Glutamatergic neuron (in vitro differentiated cells): ENCODE measurements around the gene THBS2. TPM values are rescaled to one million over a fixed set of nuclear protein-coding genes. Genes with fewer than 3 reads are reported as not detected.

ENCODE experiments used
- DNase-seq: peaks from one replicate; pipeline ENCODE4 v3.0.0; 2022
- H3K27ac Mint-ChIP-seq: one replicate; pipeline ENCODE4 v1.8.0; 2020; ENCODE audit warnings: mild to moderate bottlenecking, mixed read lengths, inconsistent platforms; ENCODE audit not compliant: unreplicated experiment
- H3K27me3 Mint-ChIP-seq: one replicate; pipeline ENCODE4 v1.8.0; 2020; ENCODE audit warnings: mild to moderate bottlenecking, moderate library complexity, mixed read lengths, inconsistent platforms; ENCODE audit not compliant: unreplicated experiment
- H3K36me3 Mint-ChIP-seq: one replicate; pipeline ENCODE4 v1.8.0; 2020; ENCODE audit warnings: mild to moderate bottlenecking, mixed read lengths, inconsistent platforms; ENCODE audit not compliant: unreplicated experiment
- H3K4me1 Mint-ChIP-seq: one replicate; pipeline ENCODE4 v1.8.0; 2020; ENCODE audit warnings: mild to moderate bottlenecking, low read depth, mixed read lengths, inconsistent platforms; ENCODE audit not compliant: unreplicated experiment
- H3K4me3 Mint-ChIP-seq: one replicate; pipeline ENCODE4 v1.8.0; 2020; ENCODE audit warnings: mild to moderate bottlenecking, mixed read lengths, inconsistent platforms; ENCODE audit not compliant: unreplicated experiment
- H3K9me3 Mint-ChIP-seq: one replicate; pipeline ENCODE4 v1.8.0; 2020; ENCODE audit warnings: mild to moderate bottlenecking, moderate library complexity, mixed read lengths, inconsistent platforms; ENCODE audit not compliant: unreplicated experiment
- CTCF ChIP-seq: fragments of 200-600 bp; sonication (generic); IDR thresholded peaks from one replicate; pipeline ENCODE4 v1.5.0; 2021; ENCODE audit not compliant: partially characterized antibody, unreplicated experiment
- total RNA-seq: library from RNA; stranded (reverse); fragmentation: NEBNext Ultra II Directional; extraction: Animal tissue kit (Norgen Biotek cat#: 25700); gene quantifications from one replicate; pipeline ENCODE4 v1.2.1, GENCODE V29; 2021; ENCODE audit not compliant: unreplicated experiment

The THBS2 gene
- total RNA-seq, 1 donor from 2014 or later = 3.1 TPM

GRCh38 chr6:169174516-169175359 is 78.9 kb downstream of the THBS2 start:
- Mint-ChIP-seq H3K4me1 (peaks cover 5% of the 10 kb centered on the region), H3K9me3 (peaks cover 2% of the 10 kb centered on the region), H3K36me3 (peaks cover 3% of the 10 kb centered on the region), H3K27ac (no peak overlapping the region), H3K27me3 (peaks cover 10% of the 10 kb centered on the region), H3K4me3 (no peak overlapping the region)
- no peak for DNase-seq
- TF ChIP-seq CTCF = no peak

- no peak for TF ChIP-seq CTCF
- Mint-ChIP-seq H3K4me3 (no peak overlapping the region), H3K27ac (no peak overlapping the region), H3K36me3 (peaks cover 3% of the 10 kb centered on the region), H3K27me3 (peaks cover 10% of the 10 kb centered on the region), H3K4me1 (peaks cover 5% of the 10 kb centered on the region), H3K9me3 (peaks cover 2% of the 10 kb centered on the region)
- DNase-seq = no peak
Measured at GRCh38 chr6:169173532-169174268, 79.9 kb downstream of the THBS2 start.

GRCh38 chr6:169172946-169173345 is 80.7 kb downstream of the THBS2 start:
- Mint-ChIP-seq H3K9me3 (peaks cover 3% of the 10 kb centered on the region), H3K27ac (no peak overlapping the region), H3K4me3 (no peak overlapping the region), H3K4me1 (peaks cover 5% of the 10 kb centered on the region), H3K36me3 (peaks cover 3% of the 10 kb centered on the region), H3K27me3 (peaks cover 10% of the 10 kb centered on the region)
- TF ChIP-seq CTCF = no peak
- no peak for DNase-seq

GRCh38 chr6:169172456-169172855 is 81.2 kb downstream of the THBS2 start:
- H3K36me3 Mint-ChIP-seq = peaks cover 3% of the 10 kb centered on the region
- no peak overlapping the region for H3K4me3 Mint-ChIP-seq
- TF ChIP-seq CTCF = no peak
- H3K27me3 Mint-ChIP-seq = peaks cover 10% of the 10 kb centered on the region
- H3K27ac Mint-ChIP-seq = no peak overlapping the region
- H3K9me3 Mint-ChIP-seq = peaks cover 3% of the 10 kb centered on the region
- peaks cover 5% of the 10 kb centered on the region for H3K4me1 Mint-ChIP-seq
- DNase-seq = no peak

GRCh38 chr6:169171951-169172350 is 81.7 kb downstream of the THBS2 start:
- Mint-ChIP-seq H3K36me3 (peaks cover 3% of the 10 kb centered on the region), H3K27ac (no peak overlapping the region), H3K9me3 (peaks cover 3% of the 10 kb centered on the region), H3K27me3 (peaks cover 10% of the 10 kb centered on the region), H3K4me3 (no peak overlapping the region), H3K4me1 (peaks cover 5% of the 10 kb centered on the region)
- TF ChIP-seq CTCF = no peak
- no peak for DNase-seq
